NCI-H226 (cell line): ENCODE data around the gene TRABD2A.

ENCODE experiments used
- DNase-seq: peaks from one replicate; pipeline ENCODE4 v3.0.0-alpha.2; 2015

Gene TRABD2A

DNA sequence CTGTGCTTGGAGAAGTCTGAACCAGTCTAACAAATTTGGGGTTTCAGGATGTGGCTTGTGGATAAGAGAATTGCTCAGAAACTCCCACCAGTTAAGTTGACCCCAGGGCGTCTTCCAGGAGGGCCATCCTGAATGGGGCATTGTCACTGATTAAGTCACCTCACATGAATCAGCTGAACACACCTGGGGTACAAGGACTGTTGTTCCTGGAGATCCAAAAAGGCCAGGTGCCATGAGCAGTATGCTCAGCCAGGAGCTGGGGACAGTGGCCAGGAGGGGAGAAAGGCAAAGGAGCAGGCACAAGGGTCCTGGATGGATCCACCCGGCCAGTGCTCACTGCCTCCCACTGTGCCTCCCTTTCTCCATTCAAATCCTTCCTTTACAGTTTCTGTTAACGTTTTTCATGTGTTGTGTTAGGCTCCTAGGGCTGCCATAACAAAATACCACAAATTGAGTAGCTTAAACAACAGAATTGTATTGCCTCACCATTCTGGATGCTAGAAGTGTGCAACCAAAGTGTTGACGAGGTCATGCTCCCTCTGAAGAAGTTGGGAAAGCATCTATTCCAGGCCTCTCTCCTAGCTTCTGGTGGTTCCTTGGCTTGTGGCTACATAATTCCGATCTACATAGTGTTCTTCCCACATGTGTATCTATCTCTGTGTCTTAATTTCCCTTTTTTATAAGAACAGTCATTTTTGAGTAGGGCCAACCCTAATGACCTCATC is 33.4 kb downstream of the TRABD2A start:
- no peak for DNase-seq

DNA sequence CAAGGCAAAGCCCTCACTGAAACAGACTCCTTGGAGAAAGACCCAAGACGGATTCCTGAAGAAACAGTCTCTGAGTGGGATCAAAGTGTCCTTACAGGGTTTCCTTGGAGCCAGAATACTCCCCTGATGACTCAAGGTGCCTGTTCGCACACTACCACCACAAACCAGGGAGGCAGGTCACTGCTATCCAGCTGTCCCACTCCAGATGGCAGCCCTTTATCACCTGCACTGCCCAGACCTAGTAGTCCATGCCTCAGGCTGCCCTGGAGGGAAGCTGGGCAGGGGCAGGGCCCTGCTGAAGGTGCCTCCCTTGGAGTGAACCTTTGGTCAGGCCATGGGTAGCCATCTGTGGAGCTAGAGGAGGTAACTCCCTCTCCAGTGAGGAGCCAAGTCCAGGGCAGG is 34.1 kb downstream of the TRABD2A start:
- DNase-seq, result no peak

DNA sequence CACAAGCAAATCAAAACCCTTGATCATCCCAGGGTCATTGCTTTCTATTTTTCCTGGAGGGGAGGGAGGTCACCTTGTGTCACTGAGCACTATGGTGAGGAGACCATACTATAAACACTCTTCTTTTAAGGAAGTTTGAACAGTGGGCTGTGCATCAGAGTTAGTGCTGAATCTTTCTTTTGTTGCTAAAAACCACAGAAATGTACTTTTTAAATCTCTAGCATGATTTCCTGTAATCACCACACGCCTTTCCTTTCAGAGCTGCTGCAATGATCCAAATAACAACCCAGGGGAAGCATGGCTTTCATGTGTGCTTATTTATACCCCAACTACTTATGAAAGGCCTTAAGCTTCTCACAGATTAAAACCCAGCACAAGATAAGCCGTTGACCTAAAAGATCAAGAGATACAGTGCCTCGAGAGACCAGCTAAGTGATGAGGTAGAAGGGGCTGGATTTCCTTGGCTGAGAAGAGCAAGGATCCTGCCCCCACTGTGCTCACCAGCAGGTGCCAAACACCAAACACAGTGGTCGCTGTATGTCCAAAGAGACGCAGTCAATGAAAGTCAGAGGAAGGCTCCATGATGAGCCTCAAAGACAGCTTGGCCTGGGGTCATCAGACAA is 34.7 kb downstream of the TRABD2A start:
- DNase-seq, result no peak

DNA sequence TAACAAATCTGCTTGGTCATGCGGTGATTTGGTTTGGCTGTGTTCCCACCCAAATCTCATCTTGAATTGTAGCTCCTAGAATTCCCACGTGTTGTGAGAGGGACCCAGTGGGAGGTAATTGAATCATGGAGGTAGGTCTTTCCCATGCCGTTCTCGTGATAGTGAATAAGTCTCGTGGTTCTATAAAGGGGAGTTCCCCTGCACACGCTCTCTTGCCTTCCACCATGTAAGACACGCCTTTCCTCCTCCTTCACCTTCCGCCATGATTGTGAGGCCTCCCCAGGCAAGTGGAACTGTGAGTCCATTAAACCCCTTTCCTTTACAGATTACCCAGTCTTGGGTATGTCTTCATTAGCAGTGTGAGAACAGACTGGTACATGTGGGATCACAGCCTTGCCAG is 36.7 kb downstream of the TRABD2A start:
- no peak for DNase-seq

DNA sequence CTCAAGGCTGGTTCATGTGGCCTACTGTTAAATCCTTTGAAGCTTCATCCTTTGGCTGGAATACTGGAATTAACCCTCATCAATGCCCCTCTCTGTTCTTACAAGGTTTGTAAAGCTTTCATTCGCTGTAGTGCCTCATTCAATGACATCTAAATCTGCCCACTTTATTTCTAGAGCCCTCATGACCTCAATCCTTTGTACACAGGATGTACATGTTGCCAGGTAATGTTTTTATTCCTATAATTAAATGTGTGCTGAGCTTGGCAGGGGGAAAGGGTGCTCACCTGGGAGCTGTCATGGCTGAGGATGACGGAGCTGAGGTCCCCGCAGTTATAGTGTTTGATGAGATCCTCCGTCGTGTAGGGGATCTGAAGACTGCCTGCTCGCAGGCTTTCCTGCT is 39.3 kb downstream of the TRABD2A start:
- no peak for DNase-seq

DNA sequence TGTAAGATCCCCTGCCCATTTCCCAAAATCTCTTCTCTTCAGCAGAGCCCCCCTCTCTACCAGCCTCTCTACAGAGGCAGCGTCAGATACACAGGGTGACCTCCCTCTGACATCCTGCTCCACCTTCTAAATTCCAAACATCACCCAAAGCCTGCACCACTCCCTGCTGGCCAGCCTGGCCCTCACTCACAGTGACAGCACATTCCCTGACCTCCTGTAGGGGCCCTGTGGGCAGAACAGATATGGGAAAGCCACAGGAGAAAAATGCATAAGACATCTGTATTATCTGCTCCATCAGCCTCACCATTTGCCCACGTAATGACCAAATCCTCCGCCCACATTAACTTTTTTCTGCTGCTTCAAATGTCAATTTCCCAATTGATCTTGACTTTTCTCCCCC is 40.6 kb downstream of the TRABD2A start:
- DNase-seq, result peak; percentile 13

DNA sequence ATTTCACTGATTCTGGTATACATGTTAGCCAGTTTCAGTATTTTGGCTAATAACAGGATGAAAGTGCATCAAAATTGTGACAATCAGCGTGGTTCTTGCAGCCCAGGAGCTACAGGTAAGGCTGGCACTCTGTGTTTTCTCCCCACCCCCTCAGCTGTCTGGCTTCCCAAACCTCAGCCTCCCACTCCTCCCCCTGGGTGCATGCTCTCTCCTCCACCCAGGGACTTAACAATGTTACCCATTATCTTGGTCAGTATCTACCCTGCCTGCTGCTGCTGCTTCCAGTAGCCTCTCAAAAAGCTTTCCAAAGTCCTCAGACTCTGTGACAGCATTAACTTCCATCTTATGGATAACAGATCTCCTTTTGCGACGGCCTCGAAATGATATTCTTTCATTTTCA is 41.0 kb downstream of the TRABD2A start:
- no peak for DNase-seq

DNA sequence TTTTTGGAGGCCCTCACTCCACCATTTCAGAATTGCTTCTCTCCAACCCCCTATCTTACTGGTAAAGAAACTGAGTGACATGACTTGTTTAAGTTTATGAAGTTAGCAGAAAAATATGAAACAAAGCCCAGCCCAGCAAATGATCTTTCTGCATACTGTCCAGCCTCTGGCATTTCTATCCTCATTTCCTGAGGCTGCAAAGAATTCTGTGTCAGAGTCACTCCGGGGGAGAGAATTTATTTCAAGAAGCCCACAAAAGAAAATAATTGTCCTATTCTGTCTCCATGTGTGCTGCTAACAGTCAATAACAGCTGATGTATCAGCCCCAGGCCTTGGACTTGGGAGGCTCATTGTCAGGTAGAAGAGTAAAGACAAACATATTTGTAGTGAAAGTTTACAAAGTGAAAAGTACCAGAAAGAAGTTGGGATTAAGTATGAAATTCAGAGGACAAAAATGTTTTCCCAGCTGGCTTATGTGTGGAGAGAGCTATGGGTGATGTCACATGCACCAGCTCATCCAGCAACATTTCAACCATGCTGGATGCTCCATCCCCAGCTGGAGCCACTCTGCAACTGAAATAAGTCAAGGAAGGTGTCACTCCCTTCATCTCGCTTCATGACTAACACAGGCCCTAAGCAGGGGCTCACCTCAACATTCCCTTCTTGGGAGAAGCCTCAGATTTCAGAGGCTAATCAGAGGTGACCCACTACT is 42.3 kb downstream of the TRABD2A start:
- no peak for DNase-seq

DNA sequence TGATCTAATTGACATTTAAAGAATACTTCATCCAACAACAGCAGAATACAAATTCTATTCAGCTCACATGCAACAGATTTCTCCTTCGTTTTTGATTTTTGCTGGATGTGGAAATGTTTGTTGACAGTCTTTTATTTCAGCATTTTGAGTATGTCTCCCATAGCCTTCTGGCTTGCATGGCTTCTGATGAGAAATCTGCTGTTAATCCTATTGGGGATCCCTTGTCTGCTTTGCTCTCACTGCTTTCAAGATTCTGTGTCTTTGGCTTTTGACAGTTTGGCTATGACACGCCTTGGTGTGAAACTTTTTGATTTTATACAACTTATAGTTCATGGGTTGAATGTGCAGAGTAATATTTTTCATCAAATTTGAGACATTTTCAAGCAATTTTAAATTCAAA is 44.7 kb downstream of the TRABD2A start:
- DNase-seq, result no peak

DNA sequence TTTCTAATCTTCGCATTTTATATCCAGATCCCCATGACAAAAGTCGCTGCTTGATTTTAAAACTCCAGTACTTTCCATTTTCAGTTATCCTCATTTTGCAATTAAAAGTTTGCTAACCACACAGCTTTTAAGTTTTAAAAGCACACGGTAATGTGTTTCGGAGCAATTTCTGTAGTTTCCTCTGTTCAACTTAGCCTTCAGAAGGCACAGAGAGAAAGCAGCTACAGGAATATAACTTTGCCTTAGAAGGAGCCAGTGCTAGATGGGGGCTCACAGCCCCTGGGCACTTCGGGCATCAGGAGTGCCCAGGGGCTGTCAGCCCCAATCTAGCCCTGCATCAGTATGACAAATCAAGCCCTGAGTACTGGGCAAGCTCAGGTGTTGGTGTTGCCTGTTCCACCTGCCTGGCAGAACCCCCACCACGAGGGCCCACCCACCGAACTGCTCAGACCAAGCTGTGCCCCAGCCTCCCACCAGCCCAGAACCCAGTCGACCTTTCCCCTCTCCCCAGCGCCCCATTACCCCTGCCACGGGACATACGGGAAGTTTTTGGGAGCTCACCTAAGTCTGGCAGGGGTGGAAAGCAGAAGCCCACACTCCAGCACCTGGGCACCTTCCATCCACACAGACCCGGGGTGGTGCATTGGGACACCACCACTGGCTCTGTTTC is 47.3 kb downstream of the TRABD2A start:
- no peak for DNase-seq

DNA sequence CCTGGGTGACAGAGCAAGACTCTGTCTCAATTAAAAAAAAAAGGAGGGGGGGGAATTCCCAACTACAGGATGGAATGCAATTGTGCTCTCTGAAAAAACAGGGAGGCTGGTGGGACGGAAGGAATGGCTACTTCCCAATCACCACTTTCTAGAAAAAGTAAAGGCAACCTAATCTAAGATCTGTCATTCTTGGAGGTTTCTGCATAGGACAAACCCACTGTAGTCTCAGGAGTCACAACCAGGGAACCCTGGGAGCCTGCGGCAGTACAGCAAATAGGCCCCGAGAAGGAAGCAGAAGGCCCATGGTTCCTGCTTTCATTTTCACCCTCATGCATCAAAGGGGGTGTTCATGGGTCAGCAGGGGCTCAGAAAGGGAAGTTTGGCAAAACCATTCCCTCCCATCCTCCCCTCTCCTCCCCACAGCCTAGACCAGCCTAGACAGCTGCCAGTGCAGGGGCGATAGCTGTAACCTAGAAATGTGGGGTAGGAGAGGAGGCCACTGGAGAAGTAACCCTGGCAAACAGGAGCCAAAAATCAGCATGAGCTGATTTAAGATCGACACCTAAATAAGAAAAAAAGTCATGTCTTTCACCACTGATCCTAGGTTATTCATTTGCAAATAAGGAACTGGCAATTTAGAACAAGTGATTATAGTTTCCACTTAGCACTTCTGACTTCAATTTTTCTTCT is 48.0 kb downstream of the TRABD2A start:
- no peak for DNase-seq

DNA sequence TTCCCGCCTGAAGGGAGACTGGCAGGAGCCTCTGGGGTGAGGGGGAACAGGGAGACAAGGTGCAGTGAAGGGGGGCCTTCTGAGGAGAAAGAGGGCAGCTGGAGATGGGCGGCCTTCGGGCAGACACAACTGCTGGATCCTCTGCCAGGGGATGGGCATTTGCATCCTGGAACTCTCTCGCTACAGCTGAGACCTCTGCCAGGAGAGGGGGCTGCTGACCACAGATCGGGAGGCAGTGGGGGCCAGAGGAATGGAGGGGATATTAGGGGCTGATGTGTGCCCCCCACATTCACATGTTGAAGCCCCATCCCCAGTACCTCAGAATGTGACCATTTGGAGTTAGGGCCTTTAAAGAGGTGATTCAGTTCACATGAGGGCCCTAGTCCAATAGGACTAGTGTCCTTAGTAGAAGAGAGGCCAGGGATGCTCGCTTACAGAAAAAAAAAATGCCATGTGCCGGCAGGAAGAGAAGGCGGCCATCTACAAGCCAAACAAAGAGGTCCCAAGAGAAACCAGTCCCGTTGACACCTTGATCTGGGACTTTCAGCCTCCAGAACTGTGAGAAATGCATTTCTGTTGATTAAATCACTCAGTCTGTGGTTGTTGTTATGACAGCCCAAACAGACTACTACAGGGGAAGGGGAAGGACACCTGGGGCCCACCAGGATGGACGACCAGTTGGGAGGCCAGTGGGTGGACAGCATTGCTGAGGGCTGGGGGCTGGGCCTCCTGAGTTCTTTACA is 50.0 kb downstream of the TRABD2A start:
- DNase-seq, result no peak

DNA sequence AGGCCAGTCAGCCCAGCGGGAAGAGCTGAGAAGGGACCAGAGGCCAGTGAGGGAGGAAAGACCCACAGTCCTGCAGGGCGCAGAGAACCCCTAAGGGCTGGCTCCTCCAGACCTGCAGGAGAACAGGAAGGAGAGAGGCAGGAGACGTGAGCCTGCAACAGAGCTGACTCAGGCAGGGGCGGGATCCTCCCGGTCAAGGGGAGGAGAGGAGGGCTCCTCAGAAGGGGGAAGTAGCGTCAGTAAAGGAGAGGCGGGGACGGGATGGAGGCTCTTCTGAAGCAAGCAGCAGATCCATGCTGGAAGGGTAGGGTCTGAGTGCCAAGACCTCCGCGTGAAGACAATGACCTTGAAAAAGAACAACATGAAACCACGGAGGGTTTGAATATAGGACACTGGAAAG is 50.8 kb downstream of the TRABD2A start:
- no peak for DNase-seq

DNA sequence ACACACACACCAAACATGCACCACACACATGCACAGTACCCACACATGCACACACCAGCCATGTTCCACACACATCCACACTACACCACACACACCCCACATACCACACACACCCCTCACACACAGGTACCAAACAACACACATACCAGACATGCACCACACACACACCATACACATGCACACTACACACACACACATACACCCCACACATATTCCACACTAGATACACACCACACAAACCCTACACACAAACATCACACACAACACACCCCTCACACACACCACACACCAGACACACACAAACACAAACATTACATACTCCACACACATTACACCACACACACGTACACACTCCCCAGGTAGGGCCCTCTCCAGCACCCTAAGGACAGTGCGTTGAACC is 51.2 kb downstream of the TRABD2A start:
- DNase-seq, result no peak

DNA sequence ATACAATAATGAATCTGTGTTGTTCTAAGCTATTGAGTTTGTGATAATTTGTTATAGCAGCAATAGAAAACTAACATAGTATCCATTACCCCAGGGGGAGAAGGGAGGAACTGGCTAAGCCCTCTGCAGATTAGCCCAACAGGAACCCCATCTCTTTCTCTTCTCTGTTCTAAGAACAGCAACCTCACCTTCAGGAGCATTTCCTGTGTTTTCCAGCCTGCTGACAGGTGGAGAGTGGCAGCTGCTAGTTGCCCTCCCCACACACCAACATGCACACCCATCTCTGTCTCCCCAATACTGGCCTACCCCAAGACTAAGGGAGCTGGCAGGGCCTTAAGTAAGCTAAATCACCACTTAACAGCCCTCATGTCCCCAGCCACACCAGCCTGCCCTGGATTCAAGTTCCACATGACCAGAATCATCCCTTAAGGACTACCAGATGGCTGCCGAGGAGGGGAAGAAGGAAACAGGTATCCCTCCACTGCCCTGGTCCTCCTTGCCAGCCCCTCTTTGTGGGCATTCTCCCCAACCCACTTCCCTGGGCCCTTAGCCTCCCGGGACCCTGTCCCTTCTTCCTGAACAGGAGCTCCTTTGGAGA is 52.8 kb downstream of the TRABD2A start:
- DNase-seq, result no peak

DNA sequence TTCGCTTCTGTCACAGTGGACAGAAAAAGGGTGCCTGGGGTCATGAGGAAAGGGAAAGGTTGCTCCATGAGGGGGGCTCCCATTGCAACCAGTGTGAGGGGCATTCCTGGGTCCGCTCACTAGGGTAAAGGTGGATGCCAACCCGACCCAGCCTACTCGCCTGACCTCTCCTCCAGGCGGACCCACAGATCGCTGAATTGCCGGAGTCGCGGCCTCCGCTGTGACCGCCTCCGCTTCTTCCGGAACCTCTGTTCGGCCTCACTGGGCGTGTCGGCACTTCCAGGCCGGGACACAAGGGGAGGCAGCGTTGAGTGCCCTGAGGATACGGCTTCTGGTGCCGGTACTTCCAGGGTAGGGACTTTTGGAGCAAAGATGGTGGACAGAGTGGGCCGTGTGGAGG is 57.1 kb downstream of the TRABD2A start:
- DNase-seq, result no peak

DNA sequence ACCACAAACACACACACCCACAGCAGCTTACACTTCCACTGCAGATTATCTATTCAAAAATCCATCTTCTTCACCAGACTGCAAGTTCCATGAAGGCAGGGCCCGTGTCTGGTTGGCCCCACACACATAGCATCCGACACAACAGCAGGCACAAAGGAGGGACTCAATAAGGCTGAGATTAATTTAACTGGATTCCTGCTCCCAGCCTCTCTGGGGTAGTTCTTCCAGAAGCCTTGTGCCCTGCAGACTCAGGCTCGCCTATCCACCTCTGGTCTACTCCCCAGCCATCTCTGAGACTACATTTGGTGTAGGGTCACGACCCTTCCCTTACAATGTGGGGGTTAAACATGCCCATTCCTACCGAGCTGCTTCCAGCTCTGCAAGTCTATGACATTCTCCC is 57.7 kb downstream of the TRABD2A start:
- DNase-seq, result no peak

DNA sequence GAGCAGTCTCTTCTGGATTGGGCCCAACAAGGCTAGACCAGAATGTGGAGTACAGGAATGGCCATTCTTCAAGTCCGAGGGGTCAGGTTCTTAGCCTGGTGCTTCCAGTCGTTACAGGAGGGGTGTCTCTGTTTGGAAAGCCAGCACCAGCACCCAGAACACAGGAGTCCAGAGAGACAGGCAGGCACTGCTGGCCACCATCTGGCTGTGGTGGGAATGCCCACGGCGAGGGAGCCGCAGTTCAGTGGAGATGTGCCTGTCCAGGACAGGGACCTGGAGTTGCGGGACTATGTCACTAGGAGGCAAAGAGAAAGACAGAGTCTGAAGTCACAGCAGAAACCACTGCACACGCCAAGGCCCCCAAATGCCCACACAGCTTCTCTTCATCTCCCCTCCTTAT is 59.1 kb downstream of the TRABD2A start:
- no peak for DNase-seq

DNA sequence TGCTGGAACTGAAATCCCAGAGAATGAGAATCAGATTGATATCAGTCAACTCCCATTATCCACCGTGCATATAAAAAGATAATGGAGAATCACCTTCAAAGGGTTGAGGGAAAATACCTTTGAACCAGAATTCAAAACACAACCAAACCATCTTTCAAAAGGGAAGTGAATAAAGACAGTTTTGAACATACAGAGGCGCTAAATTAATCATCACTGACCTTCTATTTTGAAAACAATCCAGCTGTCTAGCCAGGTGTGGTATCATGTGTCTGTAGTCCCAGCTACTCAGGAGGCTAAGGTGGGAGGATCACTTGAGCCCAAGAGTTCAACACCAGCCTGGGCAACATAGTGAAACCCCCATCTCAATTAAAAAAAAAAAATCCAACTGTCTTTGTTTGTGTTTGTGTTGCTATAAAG is 63.6 kb downstream of the TRABD2A start:
- DNase-seq, result no peak

DNA sequence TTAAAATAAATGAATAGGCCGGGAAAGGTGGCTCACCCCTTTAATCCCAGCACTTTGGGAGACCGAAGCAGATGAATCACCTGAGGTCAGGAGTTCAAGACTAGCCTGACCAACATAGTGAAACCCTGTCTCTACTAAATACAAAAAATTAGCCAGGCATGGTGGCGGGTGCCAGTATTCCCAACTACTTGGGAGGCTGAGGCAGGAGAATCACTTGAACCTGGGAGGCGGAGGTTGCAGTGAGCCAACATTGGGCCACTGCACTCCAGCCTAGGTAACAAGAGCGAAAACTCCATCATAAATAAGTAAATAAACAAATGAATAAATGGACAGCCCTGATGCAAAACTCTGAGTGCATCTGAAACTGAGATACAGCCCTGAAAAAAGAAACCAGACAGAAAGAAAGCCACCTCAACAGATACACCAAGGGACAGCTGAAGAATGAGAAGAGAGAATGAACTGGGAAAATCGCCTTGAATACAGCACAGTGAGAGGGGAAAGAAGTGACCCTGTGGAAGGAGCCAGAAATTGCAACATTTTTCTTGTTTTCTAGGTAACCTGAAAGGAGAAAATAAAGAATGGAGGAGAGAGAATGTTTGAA is 64.4 kb downstream of the TRABD2A start:
- no peak for DNase-seq

DNA sequence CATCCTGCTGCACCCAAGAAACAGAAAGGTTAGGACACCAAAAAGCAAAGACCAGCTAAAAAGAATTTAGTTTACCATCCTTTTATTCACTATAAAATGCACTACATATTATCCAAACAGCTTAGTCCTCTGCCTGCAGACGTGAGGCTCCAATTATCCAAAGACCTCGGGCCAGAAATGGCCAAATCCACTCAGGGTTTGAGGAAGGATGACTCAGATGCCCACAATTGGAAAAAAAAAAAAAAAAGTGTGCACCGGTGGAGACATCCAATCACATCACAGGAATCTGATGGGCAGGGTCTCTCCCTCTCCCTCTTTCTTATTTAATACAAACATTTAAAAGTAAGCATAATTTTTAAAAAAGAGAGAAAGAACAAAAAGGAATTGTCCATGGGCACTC is 65.7 kb downstream of the TRABD2A start:
- no peak for DNase-seq
